Measurements from ENCODE around the gene LSR. TPM values are rescaled to one million over a fixed set of nuclear protein-coding genes. Genes with fewer than 3 reads are reported as not detected.

The LSR gene
- total RNA-seq, 4 donors from 2014 or later, result 10.4 to 30.9 (median 17.9) TPM

GRCh38 chr19:35260694-35261304, 12.0 kb downstream of the LSR start:
- TF ChIP-seq CTCF (IDR thresholded peaks at IDR 0.05), result no peak
- DNase-seq (ENCODE audit: low spot score) (no peak), ATAC-seq (ENCODE audit: low FRiP score) (no peak)

DNA sequence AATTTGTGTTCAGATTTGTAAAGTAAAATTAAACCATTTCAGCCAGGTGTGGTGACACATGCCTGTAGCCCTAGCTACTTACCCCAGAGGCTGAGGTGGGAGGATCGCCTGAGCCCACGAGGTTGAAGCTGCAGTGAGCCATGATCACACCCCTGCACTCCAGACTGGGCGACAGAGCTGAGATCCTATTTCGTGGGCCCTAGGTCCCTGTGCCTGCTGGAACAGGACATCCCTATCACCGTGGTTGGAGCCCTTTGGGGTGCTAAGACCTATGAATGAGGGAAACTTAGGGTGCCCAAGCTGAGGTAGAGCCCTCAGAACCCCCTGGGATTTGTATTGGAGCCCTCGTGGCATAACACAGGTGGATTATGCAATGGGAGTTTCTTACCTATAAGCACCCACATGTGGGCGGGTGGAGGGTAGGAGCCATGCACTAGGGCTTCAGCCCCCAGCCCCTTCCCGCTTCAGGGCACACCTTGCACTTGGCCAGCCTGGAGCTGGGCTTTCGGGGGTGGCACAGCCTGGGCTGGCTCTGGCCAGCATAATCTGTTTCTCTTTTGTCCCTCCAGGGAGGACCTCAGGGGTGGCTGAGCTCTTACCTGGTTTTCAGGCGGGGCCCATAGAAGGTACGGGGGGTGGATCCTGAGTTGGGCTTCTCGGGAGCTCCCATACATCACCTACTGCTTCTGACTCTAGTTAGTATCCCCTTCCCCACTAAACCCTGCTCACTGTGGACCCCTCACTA, 12.7 kb downstream of the LSR start:
- DNase-seq (ENCODE audit: low spot score) (no peak), ATAC-seq (ENCODE audit: low FRiP score) (no peak)
- no peak for TF ChIP-seq CTCF (IDR thresholded peaks at IDR 0.05)

DNA sequence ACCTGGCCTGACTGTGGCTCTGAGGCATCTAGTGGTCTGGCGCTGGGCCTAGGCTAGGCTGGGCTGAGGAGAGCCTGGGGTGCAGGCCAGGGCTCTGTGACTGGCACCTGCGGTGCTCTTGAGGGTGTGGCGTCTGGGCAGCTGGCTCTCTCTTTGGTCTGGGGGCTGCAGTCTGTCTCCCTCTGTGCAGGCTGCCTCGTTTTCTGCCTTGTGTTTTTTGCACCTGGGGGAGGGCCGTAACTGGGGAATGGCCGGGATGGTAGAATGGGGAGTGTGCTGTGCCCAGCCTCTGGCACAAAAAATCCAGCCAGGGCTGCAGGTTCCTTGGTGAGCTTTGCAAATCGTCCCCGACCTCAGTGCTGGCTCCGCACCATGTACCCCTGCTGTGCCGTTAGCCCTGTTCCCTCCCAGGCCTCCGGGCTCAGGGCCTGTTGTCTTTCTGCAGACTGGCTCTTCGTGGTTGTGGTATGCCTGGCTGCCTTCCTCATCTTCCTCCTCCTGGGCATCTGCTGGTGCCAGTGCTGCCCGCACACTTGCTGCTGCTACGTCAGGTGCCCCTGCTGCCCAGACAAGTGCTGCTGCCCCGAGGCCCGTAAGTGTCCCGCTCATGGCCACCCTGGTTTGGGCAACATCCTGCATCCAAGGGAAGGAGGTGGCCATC, 13.4 kb downstream of the LSR start:
- no peak for ATAC-seq (ENCODE audit: low FRiP score)
- TF ChIP-seq CTCF (IDR thresholded peaks at IDR 0.05), result no peak
- DNase-seq (ENCODE audit: low spot score), result no peak

DNA sequence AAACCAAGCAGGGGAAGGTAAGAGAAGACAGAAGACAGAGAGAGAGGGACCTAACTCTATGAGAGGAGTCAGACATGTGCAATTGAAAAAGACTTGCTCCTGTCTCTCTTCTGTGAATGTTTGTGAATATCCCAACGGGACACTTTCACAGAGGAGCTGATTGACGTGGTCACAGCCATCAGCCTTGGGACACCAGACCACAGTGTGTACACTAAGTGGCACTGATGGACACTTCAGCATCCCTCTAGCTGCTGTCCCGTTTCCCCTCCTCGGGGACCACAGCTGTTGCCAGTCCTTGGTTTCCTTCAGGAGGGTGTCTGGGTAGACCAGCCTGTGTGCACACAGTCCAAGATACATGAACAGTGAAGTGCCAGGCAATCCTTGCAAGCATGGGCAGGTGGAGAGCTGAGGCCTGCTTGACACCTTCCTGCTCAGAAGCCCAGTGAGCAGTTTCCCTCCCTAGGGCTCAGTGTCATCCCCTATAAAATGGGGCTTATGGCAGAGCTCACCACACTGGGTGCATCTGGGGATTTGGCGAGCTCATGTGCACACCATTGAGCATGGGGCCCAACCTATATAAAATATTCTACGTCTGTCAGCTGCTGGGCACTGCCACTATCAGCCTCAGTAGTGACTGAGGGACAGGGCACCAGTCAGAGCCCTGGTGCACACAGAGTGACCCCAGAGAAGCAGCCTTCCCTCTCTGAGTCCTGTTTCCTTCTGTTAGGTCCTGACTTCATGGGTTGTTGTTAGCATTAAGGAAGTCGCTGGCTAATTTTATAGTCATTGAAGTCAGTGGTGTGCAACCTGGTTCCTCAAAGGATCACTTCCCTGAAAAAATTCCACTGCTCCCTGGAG, 15.7 kb downstream of the LSR start:
- TF ChIP-seq CTCF (IDR thresholded peaks at IDR 0.05), result no peak
- DNase-seq (ENCODE audit: low spot score) (no peak), ATAC-seq (ENCODE audit: low FRiP score) (no peak)

DNA sequence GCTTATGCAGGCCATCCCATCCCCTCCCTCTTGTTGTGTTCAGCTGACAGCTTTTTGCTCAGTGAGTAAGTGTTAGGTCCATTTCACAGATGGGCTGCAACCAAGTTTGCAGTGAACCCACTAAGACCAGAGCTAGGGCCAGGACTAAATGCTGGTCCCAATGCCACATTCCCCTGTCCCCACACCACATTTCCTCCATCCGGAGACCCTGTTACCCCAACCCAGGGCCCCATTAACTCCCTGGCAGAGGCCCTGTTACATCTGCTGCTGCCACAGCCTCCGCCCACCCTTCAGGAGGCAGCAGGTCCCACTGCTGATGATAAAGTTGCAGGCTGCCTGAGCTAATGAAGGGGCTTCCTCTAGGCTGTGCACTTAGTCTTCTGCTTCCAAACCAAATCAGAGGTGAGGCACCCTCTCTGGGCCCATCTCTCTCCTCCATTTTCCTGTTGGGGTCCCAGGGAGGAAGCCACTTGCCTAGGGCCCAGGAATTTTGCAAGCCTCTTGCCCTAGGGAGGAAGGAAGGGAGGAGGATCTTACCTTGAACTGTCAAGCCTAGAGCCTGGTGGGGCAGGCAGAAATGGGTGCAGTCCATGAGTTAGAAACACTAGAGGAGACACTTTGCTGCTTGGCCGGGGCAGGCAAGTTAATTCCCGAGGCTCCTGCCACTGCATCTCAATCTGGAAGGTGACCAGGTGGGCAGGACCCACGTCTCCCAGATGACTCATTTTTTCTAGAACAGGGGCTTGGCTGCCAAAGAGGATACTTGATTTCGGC, 16.5 kb downstream of the LSR start:
- no peak for TF ChIP-seq CTCF (IDR thresholded peaks at IDR 0.05)
- ATAC-seq (ENCODE audit: low FRiP score) (no peak), DNase-seq (ENCODE audit: low spot score) (no peak)

- ATAC-seq (ENCODE audit: low FRiP score), result no peak
- TF ChIP-seq CTCF (IDR thresholded peaks at IDR 0.05), result no peak
- no peak for DNase-seq (ENCODE audit: low spot score)
Measured at GRCh38 chr19:35265900-35266519, 17.2 kb downstream of the LSR start.
